Activated T-cell treated with anti-CD3 and anti-CD28 coated beads for 24 hours (primary cell): Measurements from ENCODE around the gene SLC39A2.
"Not testable (repeated sequence)": the region's sequence is repeated elsewhere in the genome, so short reads cannot be mapped to it uniquely, and the experiment has no call there.

Experiments used
- DNase-seq: peaks from one replicate; pipeline ENCODE4 v3.0.0-alpha.2; 2020; ENCODE audit warnings: low read depth

Gene SLC39A2

DNA sequence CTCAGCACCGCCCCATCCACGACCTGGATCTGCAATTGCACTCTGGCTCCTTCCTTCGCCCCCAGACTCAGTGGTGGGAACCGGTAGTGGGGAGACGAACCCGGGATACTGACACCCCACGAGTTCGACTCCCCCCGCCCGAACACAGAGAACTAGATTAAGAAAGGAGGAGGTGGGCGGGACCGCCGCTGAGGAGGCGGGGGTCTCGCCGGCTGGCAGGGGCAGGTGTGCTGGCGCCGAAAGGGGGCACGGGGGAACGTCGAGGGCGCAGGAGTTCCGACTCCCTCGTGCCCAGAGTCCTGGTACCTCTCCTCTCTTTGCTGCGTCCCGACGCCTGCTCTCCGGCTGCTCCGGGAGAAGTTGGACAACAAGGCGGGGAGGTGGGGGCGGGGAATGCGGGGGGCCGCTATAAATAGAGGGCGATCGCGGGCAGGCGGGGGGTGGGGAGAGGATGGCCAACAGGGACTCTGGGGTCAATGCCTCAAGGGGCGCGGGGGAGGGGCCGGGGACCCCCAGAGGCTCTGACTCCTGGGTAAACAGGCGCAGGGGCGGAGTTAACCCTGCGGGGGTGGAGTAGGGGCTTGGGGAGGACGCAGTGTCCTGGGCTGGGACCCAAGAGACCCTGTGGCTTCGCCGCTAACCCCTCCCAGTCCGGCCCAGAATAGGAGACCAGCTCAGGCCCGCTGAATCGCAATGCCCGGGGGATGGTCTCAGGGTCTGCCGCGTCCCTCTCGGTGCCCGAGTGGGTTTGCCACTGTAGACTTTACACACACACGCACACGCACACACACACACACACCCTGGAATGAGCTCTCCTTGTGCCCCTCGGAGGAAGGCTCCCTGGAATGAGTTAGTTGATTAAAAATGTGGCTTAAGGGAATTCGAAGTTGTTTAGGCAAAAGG is 26.5 kb downstream of the SLC39A2 start:
- no peak for DNase-seq

DNA sequence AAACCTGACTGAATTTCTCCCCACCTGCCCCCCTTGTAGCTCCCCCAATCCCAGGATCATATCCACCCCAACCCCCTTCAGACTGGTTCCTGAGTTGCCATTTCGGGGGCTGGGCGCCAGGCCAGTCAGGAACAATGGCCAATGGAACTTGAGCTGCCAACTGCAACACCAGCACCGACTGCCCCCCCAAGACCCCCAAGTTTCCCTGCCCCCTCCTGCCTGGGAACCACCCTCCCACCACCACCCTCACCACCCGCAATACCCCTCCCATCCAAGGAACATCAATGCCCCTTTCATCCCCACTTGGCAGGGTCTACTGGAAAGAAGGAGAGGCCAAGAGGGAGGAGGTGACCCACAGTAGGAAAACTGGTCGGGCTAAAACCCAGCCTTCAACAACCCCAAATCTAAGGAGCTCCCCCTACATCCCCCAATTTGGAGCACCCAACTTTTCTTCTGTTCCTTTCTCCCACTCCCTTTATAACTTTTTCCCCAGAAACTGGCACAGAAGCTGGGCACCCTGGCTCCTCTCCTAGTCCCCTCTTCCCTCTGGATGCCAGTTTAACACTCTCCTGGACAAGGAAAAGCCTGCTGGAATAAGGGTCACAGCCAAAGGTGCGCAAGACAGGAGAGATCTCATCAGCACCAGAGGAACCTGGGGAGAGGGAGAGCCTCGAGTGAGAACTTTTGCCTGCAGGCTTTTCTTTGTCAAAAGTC is 27.3 kb downstream of the SLC39A2 start:
- no peak for DNase-seq

DNA sequence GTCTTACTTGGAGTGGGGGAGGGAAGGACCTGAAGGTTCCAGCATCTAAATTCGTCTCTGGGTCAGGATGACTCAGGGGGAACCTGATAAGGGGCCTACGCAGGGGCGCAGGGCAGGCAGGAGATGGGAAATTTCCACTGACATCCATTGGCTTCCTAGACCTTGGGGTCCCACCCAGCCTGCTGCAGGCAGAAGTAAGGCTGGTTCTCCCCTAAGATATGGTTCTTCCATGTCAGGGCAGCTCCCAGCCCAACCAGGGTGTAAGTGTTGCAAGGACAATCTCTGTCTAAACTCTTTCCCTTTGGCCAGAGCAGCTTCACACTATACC is 27.9 kb downstream of the SLC39A2 start:
- DNase-seq = no peak

DNA sequence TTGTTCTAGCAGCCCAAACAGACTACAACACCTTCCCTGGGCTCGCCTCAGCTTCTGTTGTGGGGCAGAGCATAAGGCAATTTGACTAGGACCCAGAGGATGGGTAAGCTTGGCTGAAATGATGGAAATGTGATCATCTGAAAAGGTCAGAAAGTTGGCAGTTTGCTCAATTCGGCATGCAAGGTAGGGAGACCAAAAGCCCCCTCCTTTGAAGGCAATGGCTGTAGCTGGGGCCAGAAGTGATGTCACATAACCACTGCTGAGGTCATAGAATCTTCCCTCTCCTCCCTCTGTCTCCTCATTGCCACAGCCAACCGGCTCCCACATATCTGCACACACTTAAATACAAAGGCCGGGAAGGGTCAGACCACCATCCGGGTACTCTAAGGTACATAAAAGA is 30.8 kb downstream of the SLC39A2 start, which contains the start of gene TPPP2:
Gene TPPP2, plus strand, starts transcription at position 301 of the 400 bp plus-strand sequence. CDS start 365 bp downstream, outside the sequence.
- no peak for DNase-seq

DNA sequence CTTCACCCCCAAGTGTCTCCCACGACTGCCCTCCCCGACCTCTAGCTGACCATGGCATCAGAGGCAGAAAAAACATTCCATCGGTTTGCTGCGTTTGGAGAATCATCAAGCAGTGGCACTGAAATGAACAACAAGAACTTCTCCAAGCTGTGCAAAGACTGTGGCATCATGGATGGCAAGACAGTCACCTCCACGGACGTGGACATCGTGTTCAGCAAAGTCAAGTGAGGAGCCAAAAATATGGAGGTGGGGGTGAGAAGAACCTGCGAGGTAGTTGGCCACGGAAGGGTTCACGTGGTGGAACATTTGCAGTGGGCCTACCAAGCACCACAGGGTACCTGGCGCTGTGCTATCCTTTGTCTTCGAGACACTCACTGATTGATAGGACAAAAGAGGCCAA is 31.4 kb downstream of the SLC39A2 start:
- no peak for DNase-seq

DNA sequence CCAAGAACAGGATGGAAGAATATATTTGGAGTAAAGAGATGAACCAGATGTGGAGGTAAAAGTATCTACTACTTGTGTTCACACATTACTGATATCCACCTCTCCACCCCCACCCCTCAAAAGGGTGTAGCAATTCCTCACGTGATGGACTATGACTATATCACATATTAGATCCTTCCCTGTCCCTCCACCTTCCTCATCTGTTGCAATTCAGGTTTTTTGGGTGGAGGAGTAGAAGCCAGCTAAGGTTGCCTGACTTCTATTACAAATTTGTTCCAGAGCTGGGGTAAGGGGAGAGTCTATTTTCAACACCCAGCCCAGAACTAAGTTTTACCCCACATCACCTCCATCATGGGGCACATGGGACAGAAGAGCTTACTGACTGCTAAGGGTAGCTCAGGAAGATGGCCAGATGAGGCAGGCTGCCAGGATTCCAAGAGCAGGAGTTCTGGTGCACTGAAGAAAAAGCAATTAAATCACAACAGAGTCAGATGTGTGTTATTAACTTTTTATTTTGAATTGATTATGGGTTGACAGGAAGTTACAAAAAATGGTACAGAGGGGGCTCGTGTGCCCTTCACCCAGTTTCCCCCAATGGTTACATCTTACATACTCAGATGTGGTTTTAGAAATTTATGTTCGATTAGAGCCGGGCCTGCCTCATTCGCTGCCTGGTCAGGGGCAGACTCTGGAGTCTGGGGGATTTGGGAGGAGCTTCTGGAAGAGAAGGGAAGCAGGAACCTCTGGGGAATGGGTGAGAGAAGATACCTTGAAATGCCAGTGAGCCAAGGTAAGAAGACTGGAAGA is 33.4 kb downstream of the SLC39A2 start:
- DNase-seq = no peak

DNA sequence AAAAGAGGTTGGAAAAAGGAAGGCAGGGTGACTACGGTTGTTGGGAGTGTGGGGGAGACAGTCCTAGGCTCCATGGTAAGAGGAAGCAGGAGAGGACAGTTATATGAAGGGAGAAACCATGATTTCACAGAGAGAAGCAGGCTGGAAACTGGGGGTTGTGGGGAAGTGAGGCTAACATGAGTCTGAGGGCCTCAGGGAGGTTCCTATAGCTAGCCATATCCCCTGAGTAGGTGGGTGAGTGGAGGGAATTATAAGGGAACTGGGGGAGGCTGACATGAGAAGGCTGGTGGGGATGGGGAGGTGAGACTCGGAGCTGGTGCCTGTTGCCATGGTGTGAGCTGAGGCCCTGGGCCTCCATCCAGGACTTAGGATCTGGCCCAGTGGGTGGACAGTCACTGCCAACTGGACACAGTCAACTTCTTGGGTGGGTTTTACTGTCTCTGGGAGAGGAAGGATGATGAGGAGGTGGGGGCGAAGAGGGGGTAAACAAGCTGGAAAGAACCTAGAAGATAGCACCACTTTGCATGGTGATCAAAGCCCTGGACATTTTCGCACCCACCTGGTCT is 34.1 kb downstream of the SLC39A2 start:
- DNase-seq = no peak

DNA sequence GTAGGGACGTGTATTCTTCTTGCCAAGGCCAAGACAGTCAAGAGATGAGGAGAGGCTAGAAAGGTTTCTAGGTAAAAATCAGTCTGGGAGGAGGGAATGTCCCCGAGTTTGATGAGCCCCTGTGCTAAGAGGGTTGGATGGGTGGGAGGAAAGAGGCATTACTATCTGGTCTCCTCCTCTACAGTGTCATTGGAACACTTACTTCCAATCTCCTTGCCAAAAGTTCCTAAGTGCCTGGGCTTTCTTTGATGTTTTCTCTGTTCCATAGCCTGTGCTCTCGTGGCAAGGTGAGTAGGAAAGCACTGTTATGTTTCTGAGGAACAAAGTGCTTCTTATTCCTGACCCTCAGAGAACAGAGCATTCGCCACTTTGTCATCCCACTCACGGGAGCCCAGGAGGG is 35.6 kb downstream of the SLC39A2 start, which contains the start of gene RNASE13:
Gene RNASE13, minus strand, starts transcription at position 101 of the 400 bp plus-strand sequence. CDS start 519 bp downstream, outside the sequence.
- DNase-seq = no peak

DNA sequence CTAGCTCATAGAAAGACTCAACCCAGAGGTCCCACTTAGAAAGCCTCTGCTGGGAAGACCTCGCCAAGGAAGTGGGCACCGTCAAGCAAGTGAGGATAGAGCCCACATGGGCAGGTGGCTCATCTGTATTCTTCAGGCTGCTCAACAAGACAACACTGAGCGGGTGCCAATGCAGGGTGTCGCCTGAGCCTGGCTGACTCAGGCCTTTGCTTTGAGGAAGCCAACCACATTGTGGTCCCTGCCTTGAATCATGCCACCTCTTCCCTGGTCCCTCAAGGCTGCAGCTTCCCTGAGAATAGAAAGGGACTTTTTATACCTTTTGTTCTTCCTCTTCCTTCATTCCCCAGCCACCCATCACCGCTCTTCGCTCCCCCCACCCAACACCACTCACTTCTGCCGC is 37.7 kb downstream of the SLC39A2 start:
- no peak for DNase-seq

DNA sequence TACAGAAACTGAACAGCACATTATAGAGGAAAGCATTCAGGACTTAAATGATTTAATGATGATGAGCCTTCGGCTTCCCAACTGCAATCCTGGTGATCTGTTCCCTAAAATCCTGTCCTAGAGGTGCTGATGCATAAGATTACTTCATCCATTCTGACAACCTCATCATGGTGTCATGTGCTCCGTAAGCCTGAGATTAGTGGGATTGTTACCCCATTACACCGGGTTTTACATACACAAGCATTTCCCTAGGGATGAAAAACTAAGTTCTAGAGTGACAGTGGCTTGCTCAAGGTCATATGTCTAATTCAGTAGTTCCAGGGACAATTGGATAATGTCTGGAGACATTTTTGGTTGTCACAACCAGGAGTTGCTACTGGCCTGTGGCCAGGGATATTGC is 38.1 kb downstream of the SLC39A2 start:
- DNase-seq = no peak

DNA sequence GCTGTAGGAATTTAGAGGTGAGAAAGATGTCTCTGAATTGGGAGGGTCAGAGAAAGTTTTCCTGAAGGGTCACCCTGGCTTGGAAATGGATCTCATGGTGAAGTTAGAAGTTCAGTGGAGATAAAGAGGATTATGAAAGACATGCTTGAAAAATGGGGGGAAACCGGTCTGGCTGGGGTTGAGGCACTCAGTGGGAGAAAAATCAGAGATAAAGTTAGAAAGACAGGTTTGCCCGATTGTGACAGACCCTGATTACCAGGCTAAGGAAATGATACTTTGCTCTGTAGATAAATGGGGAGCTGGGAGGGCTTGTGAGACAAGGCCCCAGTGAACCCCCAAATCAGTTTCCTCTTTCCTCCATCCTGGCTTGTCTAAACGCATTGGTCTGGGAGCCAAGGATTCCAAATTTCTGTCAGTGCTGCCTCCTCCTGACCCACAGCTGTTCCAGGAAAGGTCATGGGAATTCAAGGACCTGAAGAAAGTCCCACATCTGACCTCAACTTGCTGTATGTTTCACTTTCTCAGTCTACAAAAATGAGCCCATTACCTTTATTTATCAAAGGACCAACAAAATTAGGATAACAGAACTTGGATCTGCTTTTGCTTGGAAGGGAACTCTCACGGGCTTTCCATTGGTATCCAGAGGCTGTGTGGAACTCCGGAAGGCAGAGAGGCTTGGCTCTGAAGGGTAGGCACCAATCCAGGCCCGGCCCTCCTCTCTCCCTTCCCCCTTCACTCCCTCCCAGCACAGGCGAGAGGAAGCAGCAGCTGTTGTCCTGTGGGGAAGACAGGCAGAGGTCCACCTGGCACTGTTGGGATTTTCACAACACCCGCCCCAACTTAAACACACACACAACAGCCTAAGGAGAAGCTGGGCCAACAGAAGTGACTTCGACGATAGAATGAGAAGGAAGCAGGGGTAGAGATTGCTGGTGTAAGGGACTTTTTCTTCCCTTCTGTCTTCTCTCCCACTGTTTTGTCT is 39.6 kb downstream of the SLC39A2 start:
- no peak for DNase-seq

DNA sequence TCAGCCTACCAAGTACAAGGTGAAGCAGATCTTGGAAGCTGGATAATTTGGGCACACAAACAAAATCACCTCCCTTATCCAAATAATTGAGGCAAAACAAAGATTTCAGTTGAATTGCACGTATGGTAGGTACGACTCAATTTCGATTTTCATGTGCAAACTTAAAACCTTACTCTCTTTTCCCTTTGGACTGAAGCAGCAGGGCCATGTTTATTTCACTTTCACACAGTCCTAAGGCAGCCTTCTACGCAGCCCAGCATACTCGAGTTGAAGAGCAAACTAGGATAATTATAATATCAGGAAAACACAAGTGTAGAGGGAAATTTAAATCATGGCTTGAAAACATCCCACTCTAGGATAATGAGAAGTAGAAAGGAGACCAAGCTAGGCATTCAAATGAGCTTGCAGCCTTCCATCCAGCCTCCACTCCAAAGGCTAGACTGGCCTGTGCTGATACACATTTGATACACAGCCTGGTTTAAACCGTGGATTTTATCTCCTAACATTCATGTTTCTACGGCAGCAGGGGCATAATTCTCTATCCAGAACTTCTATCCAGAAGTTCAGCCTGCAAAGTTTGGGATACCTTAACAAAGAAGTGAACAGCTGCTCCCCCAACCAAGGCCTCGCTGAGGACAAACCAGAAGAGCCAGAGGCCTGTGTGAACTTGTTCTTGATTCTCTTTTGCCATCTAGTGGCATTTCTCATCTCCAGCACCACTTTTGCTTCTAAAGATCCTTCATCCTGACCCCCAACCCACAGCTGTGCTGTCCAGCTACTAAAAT is 40.7 kb downstream of the SLC39A2 start:
- DNase-seq = no peak

DNA sequence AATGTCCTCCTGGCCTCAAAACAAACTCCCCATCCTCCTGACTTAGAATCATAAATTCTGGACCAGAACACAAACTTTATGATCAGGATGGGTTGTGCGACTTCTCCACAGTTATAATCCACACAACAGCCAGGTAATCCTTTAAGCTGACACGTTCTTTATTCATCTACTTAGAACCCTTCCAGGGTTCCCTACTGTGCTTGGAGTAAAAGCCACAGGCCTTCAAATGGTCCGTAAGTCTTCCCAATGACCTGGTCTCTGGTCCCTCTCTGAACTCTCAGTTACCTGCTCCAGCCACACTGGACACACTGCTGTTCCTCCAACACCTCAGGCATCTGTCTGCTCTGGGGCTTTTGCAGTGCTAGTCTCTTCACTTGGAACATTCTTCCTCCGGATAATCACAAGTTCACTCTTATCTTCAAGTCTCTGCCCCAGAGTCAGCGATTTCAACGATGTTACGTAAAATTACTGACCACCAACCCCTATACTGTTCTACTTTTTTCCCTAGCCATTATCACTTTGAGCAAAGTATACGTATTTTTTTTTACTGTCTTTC is 41.4 kb downstream of the SLC39A2 start:
- no peak for DNase-seq

DNA sequence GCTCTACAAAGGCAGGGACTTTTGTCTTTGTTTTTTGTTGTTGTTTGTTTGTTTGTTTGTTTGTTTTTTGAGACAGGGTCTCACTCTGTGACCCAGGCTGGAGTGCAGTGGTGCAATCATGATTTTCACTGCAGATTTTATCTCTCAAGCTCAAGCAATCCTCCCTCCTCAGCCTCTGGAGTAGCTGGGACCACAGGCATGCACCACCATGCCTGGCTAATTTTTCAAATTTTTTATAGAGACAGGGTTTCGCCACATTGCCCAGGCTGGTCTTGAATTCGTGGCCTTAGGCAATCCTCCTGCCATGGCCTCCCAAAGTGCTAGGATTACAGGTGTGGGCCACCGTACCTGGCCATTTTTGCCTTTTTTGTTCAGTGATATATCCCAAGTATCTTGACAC is 41.8 kb downstream of the SLC39A2 start:
- DNase-seq = not testable (repeated sequence)

DNA sequence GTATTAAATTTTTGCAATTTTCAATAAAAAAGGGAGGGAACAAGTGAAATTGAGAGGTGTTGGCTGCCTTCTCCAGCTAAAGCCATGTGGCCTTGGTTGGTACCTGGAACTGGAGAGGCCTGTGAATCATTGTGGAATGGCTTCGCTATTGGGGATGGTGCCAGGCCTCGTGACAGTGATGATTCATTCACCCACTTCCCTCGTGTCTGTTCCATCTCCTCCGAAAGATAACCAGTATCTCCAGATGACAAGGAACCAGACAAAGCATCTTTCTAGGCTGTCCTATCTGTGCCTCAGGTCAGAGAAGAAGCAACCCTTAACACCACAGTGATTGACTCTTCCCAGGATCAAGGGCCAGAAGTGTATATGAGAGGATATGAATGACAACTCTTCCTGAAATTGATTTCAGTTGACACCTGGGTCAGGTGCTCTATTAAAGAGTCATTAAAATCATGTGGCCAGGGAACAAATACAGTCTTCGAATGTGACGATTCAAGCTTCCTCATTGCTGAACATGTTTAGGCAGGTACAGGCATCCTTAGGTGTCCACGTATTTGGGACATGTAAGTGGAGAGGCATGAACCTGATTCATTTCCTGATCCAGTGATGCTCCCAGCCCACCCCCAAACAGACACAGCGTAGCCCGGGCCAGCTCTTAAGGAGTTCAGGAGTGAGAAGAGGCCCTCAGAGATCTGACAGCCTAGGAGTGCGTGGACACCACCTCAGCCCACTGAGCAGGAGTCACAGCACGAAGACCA is 42.8 kb downstream of the SLC39A2 start, which contains the start of gene RNASE7:
Gene RNASE7, plus strand, starts transcription at position 687 of the 758 bp plus-strand sequence. CDS start 631 bp downstream, outside the sequence.
- DNase-seq = no peak

DNA sequence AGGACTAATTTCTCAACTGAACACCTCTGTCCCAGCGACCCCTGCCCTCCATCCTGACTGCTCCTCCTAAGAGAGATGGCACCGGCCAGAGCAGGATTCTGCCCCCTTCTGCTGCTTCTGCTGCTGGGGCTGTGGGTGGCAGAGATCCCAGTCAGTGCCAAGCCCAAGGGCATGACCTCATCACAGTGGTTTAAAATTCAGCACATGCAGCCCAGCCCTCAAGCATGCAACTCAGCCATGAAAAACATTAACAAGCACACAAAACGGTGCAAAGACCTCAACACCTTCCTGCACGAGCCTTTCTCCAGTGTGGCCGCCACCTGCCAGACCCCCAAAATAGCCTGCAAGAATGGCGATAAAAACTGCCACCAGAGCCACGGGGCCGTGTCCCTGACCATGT is 43.8 kb downstream of the SLC39A2 start:
- no peak for DNase-seq

DNA sequence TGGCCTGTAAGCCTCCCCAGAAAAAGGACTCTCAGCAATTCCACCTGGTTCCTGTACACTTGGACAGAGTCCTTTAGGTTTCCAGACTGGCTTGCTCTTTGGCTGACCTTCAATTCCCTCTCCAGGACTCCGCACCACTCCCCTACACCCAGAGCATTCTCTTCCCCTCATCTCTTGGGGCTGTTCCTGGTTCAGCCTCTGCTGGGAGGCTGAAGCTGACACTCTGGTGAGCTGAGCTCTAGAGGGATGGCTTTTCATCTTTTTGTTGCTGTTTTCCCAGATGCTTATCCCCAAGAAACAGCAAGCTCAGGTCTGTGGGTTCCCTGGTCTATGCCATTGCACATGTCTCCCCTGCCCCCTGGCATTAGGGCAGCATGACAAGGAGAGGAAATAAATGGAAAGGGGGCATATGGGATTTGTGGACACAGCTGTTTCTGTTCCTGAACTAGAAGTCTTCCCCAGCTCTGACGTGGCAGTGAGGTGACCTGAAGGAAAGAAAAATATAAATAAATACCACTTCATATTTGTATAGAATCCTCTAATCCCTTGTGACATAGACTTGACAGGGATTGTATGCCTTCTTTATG is 44.4 kb downstream of the SLC39A2 start:
- no peak for DNase-seq

DNA sequence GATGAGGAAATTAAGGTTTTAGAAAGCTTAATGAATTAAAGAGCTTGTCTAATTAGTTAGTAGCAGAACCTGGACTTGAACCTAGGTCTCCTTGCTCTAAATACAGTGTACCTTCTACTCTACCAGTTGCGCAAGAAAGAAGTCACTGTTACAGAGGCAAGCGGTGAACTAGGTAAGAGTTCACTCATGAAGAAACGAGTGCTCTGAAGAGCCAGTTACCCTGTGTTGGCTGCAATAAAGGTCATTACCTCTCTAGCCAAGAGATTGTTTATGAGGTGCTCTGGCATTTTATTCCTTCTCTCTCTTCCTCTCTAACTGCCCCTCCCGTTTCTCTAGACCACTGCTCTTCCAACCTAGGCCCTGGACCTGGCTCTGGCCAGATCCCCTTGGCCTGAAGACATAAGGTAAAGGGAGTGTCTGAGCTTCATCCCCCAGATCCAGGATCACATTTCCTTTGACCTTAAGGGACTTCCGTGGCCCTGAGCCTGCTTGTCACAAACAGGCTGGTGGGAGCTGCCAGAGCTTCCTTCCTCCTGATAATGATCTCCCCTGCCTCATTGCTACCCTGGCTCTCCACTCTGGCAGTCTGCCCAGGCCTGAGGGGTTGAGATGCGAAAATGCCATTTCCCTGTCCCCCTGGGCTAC is 45.0 kb downstream of the SLC39A2 start:
- DNase-seq = no peak
